ENCODE results near the gene SPDYC. TPM values are rescaled to one million over a fixed set of nuclear protein-coding genes. Genes with fewer than 3 reads are reported as not detected.

The SPDYC gene
- total RNA-seq, 2 experiments from 2014 or later, result not detected

DNA sequence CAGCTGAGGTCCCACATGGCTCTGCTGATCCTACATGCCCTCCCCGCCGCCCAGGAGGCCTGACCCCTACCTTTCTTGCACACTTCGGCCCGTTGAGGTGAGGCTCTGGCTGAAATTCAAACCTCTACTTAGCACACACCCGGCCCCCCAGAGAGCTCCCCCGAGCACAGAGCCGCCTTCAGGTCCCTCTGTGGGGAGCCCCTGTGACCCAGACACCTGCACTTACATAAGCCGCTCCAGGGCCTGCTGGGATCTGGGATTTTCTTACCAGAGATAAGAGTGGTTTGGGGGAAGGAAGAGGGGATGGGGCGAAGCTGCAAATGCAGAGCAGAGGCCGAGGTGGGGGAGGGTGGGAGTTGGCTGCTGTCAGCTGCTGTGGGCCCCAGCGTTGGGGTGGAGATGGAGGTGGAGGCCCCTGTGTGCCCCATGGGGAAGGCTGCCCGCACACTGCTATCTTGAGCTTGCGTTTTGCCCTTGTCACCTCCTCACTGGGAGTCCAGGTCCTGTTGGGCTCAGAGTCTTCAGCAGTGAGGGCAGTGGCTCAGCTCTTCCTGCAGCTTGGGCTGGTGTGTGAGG lies 42.3 kb downstream of the SPDYC start:
- H3K9me3 ChIP-seq (ENCODE audit: low read length), result no peaks in the 10 kb centered on the region
- no TSS peak for BruUV-seq (replicated peaks)
- H4K20me1 ChIP-seq (ENCODE audit: insufficient read depth, low read length), result no peaks in the 10 kb centered on the region
- no peak for TF ChIP-seq EZH2phosphoT487 (IDR thresholded peaks at IDR 0.05; ENCODE audit: borderline replicate concordance, low read depth, low read length)
- TF ChIP-seq, protein P1, sequence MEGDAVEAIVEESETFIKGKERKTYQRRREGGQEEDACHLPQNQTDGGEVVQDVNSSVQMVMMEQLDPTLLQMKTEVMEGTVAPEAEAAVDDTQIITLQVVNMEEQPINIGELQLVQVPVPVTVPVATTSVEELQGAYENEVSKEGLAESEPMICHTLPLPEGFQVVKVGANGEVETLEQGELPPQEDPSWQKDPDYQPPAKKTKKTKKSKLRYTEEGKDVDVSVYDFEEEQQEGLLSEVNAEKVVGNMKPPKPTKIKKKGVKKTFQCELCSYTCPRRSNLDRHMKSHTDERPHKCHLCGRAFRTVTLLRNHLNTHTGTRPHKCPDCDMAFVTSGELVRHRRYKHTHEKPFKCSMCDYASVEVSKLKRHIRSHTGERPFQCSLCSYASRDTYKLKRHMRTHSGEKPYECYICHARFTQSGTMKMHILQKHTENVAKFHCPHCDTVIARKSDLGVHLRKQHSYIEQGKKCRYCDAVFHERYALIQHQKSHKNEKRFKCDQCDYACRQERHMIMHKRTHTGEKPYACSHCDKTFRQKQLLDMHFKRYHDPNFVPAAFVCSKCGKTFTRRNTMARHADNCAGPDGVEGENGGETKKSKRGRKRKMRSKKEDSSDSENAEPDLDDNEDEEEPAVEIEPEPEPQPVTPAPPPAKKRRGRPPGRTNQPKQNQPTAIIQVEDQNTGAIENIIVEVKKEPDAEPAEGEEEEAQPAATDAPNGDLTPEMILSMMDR (conservative IDR thresholded peaks at IDR 0.05; ENCODE audit: low read length), result no peak
- H3K4me1 ChIP-seq (ENCODE audit: insufficient read depth, low read length, poor library complexity, severe bottlenecking), result no peaks in the 10 kb centered on the region
- H3K4me2 ChIP-seq (ENCODE audit: low read length), result no peak overlapping the region
- H3K9me2 ChIP-seq (ENCODE audit: insufficient read depth, low read length), result no peaks in the 10 kb centered on the region
- H2AFZ ChIP-seq (ENCODE audit: low read length), result no peak overlapping the region
- H3K79me2 ChIP-seq (ENCODE audit: insufficient read depth, low read depth, low read length), result no peaks in the 10 kb centered on the region
- intact Hi-C loops (cut with micrococcal nuclease; ENCODE audit: unreplicated experiment), result no loop called here
- peaks cover 16% of the 10 kb centered on the region; the same call in 1 of the 2 replicates for H3K36me3 ChIP-seq (ENCODE audit: insufficient read depth, low read length)
- H3K4me3 ChIP-seq (ENCODE audit: low read depth, low read length, poor library complexity, severe bottlenecking), result no peak overlapping the region
- no peak overlapping the region for H3K27ac ChIP-seq (ENCODE audit: low read depth, low read length, poor library complexity, severe bottlenecking)
- POLR2A ChIA-PET, result interaction anchor here (0.7 kb wide), 1 partner anchor 69 kb away, joined by 3 read pairs; no protein-coding TSS in a partner anchor
- CTCF ChIA-PET (ENCODE audit: unreplicated experiment), result interaction anchor here (0.8 kb wide), 1 partner anchor 100 kb away, joined by 4 read pairs; the partner anchor contains the start of gene TM7SF2
- no peak for DNase-seq (ENCODE audit: low spot score)

DNA sequence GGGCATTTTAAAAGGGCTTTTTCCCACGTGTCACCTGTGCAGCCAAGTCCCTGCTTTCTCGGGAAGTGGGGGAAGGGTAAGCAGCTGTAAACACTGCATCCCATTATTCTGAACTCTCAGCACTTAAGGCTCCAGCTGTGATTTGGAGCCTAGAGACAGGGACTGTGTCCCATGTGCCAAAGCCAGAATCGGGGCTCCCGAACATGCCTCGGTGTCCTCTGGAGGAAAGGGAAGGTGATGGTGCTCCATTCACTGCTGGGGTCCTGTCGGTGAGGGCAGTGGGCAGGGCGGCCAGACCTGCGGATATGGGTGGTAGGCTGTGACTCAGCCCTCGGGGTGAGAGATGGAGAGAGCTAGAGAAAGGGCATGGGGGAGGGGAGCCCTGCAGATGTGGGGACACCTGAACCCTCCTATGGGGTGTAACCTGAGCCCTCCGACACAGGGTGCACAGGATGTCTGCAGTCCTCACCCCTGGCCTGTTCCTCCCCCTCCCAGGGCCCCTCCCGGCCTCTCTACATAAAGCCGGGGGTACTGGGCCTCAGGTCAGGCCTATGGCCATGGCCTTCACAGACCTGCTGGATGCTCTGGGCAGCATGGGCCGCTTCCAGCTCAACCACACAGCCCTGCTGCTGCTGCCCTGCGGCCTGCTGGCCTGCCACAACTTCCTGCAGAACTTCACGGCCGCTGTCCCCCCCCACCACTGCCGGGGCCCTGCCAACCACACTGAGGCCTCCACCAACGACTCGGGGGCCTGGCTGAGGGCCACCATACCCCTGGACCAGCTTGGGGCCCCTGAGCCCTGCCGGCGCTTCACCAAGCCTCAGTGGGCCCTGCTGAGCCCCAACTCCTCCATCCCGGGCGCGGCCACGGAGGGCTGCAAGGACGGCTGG lies 43.5 kb downstream of the SPDYC start:
- ChIA-PET POLR2A (no interaction called here), CTCF (ENCODE audit: unreplicated experiment) (no interaction called here)
- H3K9me3 ChIP-seq (ENCODE audit: low read length), result no peaks in the 10 kb centered on the region
- H3K79me2 ChIP-seq (ENCODE audit: insufficient read depth, low read depth, low read length), result no peaks in the 10 kb centered on the region
- H3K4me2 ChIP-seq (ENCODE audit: low read length), result no peak overlapping the region
- no peaks in the 10 kb centered on the region for H3K9me2 ChIP-seq (ENCODE audit: insufficient read depth, low read length)
- intact Hi-C loops (cut with micrococcal nuclease; ENCODE audit: unreplicated experiment), result no loop called here
- no peaks in the 10 kb centered on the region for H4K20me1 ChIP-seq (ENCODE audit: insufficient read depth, low read length)
- TF ChIP-seq EZH2phosphoT487 (IDR thresholded peaks at IDR 0.05; ENCODE audit: borderline replicate concordance, low read depth, low read length), result no peak
- H3K36me3 ChIP-seq (ENCODE audit: insufficient read depth, low read length), result peaks cover 12% of the 10 kb centered on the region; the same call in 1 of the 2 replicates
- H2AFZ ChIP-seq (ENCODE audit: low read length), result no peak overlapping the region
- no peak for DNase-seq (ENCODE audit: low spot score)
- no peak overlapping the region for H3K27ac ChIP-seq (ENCODE audit: low read depth, low read length, poor library complexity, severe bottlenecking)
- no peaks in the 10 kb centered on the region for H3K4me1 ChIP-seq (ENCODE audit: insufficient read depth, low read length, poor library complexity, severe bottlenecking)
- no peak overlapping the region for H3K4me3 ChIP-seq (ENCODE audit: low read depth, low read length, poor library complexity, severe bottlenecking)
- no TSS peak for BruUV-seq (replicated peaks)

DNA sequence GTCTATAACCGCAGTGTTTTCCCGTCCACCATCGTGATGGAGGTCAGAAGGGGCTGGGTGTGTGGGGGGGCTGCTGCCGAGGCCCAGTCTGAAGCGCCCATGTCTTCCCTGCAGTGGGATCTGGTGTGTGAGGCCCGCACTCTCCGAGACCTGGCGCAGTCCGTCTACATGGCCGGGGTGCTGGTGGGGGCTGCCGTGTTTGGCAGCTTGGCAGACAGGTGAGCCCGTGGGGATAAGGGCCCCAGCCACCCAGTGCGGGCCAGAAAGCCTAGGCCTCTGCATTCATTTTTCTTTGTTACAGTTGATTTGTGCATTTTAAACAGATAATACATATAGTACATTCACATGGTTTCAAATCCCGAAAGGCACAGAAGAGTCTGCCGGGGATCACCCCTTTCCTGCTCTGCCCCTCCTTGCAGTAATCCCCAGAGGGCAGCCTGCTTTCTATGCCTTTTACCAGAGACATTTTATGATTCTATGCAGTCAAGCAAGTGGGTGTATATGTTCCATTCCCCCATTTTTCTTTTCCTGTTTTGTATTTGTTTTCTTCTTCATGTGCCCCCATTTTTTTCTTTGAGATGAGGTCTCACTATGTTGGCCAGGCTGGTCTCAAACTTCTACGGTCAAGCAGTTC lies 44.3 kb downstream of the SPDYC start:
- intact Hi-C loops (cut with micrococcal nuclease; ENCODE audit: unreplicated experiment), result no loop called here
- no peak for DNase-seq (ENCODE audit: low spot score)
- no TSS peak for BruUV-seq (replicated peaks)
- Histone ChIP-seq H3K9me3 (ENCODE audit: low read length) (no peaks in the 10 kb centered on the region), H3K4me3 (ENCODE audit: low read depth, low read length, poor library complexity, severe bottlenecking) (no peak overlapping the region), H3K9me2 (ENCODE audit: insufficient read depth, low read length) (no peaks in the 10 kb centered on the region), H3K4me1 (ENCODE audit: insufficient read depth, low read length, poor library complexity, severe bottlenecking) (no peaks in the 10 kb centered on the region), H3K36me3 (ENCODE audit: insufficient read depth, low read length) (peaks cover 12% of the 10 kb centered on the region; the same call in 1 of the 2 replicates), H3K79me2 (ENCODE audit: insufficient read depth, low read depth, low read length) (no peaks in the 10 kb centered on the region), H2AFZ (ENCODE audit: low read length) (no peak overlapping the region), H3K4me2 (ENCODE audit: low read length) (no peak overlapping the region), H3K27ac (ENCODE audit: low read depth, low read length, poor library complexity, severe bottlenecking) (no peak overlapping the region), H4K20me1 (ENCODE audit: insufficient read depth, low read length) (no peaks in the 10 kb centered on the region)
- TF ChIP-seq EZH2phosphoT487 (IDR thresholded peaks at IDR 0.05; ENCODE audit: borderline replicate concordance, low read depth, low read length), result no peak
- TF ChIP-seq, protein P1 (conservative IDR thresholded peaks at IDR 0.05; ENCODE audit: low read length), result no peak
- ChIA-PET CTCF (ENCODE audit: unreplicated experiment) (no interaction called here), POLR2A (interaction anchor here (0.6 kb wide), 1 partner anchor 36 kb away, joined by 4 read pairs; no protein-coding TSS in a partner anchor)

Measured in OCI-LY7 (cell line).